NCI-H1105 treated with DMSO at 0.1 percent for 48 hours (cell line): ENCODE data around the gene PTRHD1.

Source experiments
- DNase-seq: peaks from one replicate; lab custom pipeline; 2025; lab: John Stamatoyannopoulos, UW

The PTRHD1 gene

DNA sequence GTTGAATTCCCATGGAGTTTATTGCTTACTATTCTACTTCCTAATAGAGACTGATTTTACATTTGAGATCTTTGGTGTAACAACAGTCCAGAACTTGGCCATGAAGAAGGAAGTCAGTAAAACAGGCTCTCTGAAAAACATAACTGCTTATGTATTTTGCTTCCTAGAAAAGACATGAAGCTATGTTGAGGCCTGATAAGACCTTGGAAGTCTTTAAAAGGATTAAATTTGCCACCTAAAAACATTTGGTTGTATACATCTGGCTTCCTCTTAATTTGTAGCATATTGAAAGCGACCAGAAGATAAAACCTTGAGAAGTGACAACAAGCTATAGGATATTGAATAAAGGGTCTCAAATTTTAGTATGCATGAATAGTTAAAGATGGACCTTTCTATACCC, 36.4 kb downstream of the PTRHD1 start:
- DNase-seq, result no peak

GRCh38 chr2:24754985-24755705, 38.0 kb downstream of the PTRHD1 start:
- no peak for DNase-seq

GRCh38 chr2:24749069-24749691, 44.0 kb downstream of the PTRHD1 start:
- DNase-seq, result no peak

- DNase-seq, result no peak
These were observed 45.9 kb downstream of the PTRHD1 start for GRCh38 chr2:24747299-24747698.

DNA sequence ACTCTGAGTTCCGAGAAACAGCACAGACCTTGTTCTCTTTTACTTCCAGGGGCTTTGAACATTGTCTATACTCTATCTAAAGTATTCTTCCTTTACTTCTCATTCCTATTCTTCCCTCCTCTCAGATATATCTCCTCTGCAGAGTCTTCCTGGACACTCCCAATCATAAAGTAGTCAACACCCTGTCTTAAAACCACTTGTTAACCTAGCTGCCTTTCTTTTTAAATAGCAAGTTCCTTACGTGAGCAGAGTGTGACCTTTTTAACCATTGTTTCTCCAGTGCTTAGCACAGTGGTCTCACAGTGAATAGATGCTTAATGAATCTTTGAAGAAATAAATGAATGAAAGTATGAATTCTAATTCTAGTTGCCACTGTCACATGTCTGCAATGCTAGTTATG, 47.4 kb downstream of the PTRHD1 start:
- DNase-seq, result no peak

DNA sequence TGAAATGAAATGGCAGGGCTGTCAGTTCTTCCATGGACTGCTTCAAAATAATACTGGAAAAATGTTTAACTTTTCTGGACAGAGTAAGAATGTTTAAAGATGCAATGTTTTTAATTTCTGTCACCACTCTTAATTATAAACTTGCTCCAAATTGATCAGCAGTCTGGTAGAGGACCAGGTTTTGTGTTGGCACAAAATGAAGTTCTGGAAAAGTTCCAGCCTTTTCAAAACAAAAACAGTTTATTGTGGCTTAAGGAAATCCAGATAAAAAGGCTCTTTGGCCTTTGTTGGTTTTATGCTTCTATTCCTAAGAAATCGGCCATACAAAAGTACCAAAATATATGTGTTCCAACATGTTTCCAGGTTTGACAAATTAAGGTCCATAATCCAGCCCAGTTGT, 48.8 kb downstream of the PTRHD1 start:
- DNase-seq, result no peak

DNA sequence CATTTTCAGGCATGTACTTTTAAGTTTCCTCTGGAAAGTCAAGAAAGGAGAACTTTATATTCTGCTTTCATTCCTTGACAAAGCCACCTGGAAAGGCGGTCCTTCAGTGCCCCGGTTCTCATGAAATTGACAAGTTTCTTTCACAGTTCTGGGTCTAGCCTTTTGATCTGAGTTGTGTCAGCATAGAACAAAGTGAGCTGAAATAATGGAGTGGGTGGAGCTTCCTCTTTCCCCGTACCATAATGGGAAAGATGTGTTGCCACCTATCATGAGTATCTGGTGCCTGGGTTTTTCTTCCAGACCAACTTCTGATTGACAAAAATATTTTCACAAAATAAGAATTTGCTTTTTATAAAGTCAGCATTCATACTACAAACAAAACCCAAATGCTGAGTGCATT, 49.3 kb downstream of the PTRHD1 start:
- no peak for DNase-seq

- DNase-seq, result no peak
These were observed 50.5 kb downstream of the PTRHD1 start for GRCh38 chr2:24742730-24743129.

DNA sequence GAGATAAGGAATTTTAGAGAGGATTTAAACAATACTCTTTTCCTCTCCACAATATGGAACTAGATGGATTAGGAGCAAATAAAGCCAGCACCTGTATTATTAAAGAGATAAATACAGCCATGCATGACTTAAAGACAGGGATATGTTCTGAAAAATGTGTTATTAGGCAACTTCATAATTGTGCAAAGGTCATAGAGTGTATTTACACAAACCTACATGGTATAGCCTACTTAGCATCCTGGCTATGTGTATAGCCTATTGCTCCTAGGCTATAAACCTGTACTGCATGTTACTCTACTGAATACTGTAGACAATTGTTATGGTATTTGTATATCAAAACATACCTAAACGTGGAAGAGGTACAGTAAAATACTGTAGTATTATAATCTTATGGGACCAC, 53.0 kb downstream of the PTRHD1 start:
- no peak for DNase-seq
